Measurements from ENCODE around the gene KAT2B.

DNA sequence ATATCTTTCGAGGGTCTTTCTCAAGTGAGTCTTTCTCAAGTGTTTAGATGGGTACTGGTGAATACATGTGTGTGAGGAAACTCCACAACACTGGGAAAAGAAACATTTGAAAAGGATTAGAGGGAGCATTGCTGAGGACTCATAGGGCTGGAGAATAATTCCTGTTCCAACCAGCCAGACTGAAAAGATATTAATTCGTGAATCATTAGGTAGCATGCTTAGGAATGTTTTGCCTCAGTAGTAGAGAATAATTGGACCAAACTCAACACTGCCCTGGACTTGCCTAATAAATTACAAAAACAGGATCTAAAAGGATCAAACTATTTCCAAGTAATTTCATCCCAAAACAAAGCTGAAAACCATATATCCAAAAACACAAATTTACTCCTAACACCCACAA is 45.5 kb upstream of the KAT2B start:
- TF ChIP-seq, protein P1, sequence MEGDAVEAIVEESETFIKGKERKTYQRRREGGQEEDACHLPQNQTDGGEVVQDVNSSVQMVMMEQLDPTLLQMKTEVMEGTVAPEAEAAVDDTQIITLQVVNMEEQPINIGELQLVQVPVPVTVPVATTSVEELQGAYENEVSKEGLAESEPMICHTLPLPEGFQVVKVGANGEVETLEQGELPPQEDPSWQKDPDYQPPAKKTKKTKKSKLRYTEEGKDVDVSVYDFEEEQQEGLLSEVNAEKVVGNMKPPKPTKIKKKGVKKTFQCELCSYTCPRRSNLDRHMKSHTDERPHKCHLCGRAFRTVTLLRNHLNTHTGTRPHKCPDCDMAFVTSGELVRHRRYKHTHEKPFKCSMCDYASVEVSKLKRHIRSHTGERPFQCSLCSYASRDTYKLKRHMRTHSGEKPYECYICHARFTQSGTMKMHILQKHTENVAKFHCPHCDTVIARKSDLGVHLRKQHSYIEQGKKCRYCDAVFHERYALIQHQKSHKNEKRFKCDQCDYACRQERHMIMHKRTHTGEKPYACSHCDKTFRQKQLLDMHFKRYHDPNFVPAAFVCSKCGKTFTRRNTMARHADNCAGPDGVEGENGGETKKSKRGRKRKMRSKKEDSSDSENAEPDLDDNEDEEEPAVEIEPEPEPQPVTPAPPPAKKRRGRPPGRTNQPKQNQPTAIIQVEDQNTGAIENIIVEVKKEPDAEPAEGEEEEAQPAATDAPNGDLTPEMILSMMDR (IDR thresholded peaks at IDR 0.05) = no peak
- no peak for TF ChIP-seq POLR2A (IDR thresholded peaks at IDR 0.05)
